ENCODE measurements around the gene TEX26.

DNA sequence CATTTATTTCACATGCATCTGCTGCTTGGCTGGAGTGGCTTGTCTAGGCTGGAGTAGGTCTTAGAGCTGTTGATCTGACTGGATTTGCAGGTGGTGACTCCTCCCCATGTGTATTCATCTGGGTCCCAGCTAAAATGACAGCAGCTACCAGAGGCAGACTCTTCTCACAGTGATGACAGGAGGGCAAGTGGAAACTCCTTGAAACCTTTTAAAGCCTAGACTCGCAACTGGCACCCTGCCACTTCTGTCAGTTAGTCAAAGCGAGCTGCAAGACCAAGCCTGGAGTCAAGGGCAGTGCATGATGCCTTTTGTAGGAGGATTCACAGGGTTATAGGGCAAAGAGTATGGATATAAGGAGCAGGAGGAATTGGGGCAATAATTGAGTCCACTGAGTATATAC, 65.2 kb downstream of the TEX26 start:
- TF ChIP-seq, protein P1, sequence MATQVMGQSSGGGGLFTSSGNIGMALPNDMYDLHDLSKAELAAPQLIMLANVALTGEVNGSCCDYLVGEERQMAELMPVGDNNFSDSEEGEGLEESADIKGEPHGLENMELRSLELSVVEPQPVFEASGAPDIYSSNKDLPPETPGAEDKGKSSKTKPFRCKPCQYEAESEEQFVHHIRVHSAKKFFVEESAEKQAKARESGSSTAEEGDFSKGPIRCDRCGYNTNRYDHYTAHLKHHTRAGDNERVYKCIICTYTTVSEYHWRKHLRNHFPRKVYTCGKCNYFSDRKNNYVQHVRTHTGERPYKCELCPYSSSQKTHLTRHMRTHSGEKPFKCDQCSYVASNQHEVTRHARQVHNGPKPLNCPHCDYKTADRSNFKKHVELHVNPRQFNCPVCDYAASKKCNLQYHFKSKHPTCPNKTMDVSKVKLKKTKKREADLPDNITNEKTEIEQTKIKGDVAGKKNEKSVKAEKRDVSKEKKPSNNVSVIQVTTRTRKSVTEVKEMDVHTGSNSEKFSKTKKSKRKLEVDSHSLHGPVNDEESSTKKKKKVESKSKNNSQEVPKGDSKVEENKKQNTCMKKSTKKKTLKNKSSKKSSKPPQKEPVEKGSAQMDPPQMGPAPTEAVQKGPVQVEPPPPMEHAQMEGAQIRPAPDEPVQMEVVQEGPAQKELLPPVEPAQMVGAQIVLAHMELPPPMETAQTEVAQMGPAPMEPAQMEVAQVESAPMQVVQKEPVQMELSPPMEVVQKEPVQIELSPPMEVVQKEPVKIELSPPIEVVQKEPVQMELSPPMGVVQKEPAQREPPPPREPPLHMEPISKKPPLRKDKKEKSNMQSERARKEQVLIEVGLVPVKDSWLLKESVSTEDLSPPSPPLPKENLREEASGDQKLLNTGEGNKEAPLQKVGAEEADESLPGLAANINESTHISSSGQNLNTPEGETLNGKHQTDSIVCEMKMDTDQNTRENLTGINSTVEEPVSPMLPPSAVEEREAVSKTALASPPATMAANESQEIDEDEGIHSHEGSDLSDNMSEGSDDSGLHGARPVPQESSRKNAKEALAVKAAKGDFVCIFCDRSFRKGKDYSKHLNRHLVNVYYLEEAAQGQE (IDR thresholded peaks at IDR 0.05; ENCODE audit: insufficient replicate concordance, low read depth): no peak
- TF ChIP-seq CTCF (IDR thresholded peaks at IDR 0.05; ENCODE audit: insufficient read depth, low read length) (no peak), POLR2AphosphoS5 (IDR thresholded peaks at IDR 0.05; ENCODE audit: low read depth) (no peak)

Data from HL-60 (cell line).